Activated effector memory CD4-positive, alpha-beta T cell treated with anti-CD3 and anti-CD28 coated beads, Interleukin-2, amount 50 U/mL, for 16 hours (primary cell): Measurements from ENCODE around the gene ANKRD13A.
"Not testable (repeated sequence)": the region's sequence is repeated elsewhere in the genome, so short reads cannot be mapped to it uniquely, and the experiment has no call there.

Source experiments
- DNase-seq: peaks from one replicate; pipeline ENCODE4 v3.0.0-alpha.2; 2020

The ANKRD13A gene

GRCh38 chr12:110049666-110050065, 50.4 kb downstream of the ANKRD13A start:
- DNase-seq, result not testable (repeated sequence)

DNA sequence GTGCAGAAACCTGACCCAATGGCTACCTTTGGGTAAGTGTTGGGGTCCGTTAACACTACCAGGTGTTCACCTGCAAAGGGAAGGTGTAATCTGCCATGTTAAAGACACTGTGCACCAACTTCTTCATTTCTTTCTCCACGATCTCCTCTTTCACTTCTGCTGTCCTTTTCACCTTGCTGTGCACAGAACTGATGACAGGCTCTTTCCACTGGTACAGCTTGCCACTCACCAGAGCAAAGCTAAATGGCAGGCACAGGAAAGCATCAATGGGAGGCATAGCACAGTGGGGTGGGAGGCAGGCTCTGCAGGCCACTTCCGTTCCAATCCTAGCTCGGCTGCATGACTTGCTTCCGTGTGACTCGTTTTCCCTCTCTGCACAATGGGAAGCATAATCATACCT, 51.7 kb downstream of the ANKRD13A start:
- DNase-seq, result no peak

DNA sequence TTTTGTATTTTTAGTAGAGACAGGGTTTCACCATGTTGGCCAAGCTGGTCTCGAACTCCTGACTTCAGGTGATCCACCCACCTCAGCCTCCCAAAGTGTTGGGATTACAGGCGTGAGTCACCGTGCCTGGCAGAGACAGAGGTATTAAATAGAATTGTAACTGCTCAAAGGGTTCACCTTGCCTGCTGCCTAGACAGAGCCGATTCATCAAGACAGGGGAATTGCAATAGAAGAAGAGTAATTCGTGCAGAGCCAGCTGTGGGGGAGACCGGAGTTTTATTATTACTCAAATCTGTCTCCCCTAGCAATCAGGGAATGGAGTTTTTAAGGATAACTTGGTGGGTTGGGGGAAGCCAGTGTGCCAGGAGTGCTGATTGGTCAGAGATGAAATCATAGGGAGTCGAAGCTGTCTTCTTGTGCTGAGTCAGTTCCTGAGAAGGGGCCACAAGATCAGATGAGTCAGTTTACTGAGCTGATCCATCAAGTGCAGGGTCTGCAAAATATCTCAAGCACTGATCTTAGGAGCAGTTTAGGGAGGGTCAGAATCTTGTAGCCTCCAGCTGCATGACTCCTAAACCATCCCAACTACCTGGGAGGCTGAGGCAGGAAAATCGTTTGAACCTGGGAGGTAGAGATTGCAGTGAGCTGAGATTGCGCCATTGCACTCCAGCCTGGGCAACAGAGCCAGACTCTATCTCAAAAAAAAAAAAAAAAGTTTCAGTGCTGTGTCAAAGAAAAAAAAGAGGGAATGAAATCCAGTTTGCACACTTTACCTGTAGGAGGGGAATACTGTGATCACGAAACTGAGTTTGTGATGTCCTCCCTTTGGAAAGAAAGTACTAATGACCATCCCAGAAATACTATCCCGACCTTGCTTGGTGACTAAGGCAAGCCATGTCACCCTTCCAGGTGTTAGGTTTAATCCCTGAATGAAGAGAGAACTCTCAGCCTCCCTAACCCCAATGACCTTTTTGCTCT, 56.4 kb downstream of the ANKRD13A start:
- DNase-seq, result not testable (repeated sequence)

GRCh38 chr12:110056643-110057042, 57.4 kb downstream of the ANKRD13A start:
- DNase-seq, result not testable (repeated sequence)

GRCh38 chr12:110058875-110059615, 59.8 kb downstream of the ANKRD13A start:
- DNase-seq, result no peak

DNA sequence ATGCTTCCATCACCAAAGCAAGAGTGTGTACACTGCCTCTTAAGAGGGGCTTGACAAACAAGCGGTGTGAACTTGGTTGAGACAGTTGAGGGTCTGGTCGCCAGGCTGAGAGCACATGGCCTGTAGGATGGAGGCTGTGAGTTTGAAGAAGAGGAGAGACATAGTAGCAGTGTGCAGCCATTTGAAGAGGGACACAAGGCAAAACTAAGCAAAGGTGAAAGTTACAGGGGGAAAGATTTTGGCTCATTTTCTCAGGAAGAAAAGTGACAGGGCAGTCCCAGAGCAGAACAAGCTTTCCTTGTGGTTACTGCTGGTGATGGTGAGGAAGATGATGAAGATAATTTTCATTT, 60.4 kb downstream of the ANKRD13A start:
- no peak for DNase-seq

DNA sequence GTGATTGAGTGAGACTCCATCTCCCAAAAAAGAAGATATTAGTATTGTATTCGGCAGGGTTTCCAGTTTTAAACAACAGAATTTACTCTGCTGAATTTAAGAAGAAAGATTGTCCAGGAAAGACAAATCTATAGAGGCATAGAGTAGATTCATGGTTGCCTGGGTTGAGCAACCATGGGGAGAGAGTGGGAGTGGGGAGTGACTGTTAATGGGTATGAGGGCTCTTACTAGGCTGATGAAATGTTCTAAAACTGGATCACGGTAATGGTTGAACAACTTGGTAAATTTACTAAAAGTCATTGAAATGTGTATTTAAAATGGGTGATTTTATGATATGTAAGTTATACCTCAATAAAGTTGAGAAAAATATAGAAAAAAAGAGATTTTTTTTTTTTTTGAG, 63.0 kb downstream of the ANKRD13A start:
- DNase-seq, result no peak

- DNase-seq, result no peak
Observed at GRCh38 chr12:110065540-110065939, 66.3 kb downstream of the ANKRD13A start.

DNA sequence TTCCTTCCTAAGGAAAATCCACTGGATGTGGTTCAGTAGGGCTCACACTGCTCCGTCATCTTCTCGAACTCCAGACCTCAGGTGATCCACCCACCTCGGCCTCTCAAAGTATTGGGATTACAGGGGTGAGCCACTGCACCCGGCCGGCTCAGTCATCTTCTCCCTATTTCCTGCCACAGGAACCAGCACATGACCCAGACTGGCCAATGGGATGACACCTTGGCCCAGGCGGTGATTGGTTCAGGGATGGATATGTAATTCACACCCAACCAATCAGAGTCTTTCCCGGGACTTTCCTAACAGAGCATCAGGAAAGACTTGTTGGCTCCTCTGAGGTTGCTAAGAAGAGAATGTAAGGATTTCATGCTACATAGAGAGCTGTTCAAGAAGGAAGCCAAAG, 68.3 kb downstream of the ANKRD13A start:
- no peak for DNase-seq

GRCh38 chr12:110068115-110068514, 68.9 kb downstream of the ANKRD13A start:
- DNase-seq, result not testable (repeated sequence)

DNA sequence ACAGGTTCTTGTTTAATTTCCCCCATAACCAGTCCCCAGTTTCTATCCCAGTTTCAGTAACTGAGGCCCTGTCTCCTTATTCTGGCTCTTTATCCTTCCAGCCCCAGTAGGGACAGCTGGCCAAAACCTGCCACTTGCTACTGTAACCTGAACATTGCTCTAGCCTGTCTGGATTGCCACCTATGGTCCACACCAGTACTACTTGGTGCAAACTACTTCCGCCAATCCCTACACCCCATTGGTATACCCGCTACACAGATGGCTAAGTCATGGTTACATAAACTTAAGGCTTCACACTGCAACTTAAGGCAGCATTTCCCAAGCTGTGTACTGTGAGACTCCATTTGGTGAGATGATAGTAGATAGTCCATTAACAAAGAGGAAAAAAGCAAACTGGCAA, 69.4 kb downstream of the ANKRD13A start:
- DNase-seq, result no peak

DNA sequence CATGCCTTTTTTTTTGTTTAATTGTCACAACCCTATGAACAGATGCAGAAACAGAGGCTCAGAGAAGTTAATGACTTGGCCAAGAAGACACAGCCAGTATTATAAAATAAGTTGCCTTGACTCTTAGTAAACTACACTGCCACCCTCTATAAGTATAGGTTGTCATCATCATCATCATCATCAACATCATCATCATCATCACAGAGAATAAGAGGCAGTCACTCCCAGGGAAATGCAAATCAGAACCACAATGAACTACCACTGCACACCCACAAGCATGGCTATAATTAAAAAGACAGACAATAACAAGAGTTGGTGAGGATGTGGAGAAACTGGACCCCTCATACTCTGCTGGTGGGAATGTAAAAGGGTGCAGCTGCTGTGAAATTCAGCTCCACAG, 72.3 kb downstream of the ANKRD13A start:
- DNase-seq, result no peak

GRCh38 chr12:110071967-110072366, 72.7 kb downstream of the ANKRD13A start:
- DNase-seq, result no peak

DNA sequence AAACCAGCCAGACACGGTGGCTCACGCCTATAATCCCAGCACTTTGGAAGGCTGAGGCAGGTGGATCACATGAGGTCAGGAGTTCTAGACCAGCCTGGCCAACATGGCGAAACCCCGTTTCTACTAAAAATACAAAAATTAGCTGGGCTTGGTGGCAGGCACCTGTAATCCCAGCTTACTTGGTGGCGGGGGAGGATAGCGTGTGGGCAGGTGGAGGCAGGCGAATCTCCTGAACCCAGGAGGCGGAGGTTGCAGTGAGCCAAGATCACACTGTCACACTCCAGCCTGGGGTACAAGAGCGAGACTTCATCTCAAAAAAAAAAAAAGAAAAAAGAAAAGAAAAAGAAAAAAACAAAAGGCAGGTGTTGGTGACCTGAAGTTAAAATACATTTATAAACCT, 73.4 kb downstream of the ANKRD13A start:
- not testable (repeated sequence) for DNase-seq

GRCh38 chr12:110073049-110073831, 74.0 kb downstream of the ANKRD13A start:
- peak; percentile 72 for DNase-seq

DNA sequence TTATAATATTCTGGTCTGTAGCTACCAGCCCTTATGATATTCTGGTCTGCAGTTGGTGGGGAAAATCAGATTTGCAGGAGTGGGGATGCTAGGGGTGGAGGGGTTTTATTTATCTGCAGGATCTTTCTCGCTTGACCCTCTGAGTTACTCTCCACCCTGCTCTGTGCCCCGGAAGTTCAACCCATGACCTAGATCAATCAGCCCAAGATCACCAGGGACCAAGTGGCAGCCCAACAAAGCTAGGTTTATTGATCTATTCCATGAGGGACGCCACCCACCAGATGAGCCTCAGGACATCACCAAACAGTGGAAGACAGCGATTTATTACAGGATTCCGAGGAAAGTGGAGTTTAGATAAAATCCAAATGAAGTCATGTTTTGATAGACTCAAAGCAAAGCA, 74.9 kb downstream of the ANKRD13A start:
- no peak for DNase-seq

DNA sequence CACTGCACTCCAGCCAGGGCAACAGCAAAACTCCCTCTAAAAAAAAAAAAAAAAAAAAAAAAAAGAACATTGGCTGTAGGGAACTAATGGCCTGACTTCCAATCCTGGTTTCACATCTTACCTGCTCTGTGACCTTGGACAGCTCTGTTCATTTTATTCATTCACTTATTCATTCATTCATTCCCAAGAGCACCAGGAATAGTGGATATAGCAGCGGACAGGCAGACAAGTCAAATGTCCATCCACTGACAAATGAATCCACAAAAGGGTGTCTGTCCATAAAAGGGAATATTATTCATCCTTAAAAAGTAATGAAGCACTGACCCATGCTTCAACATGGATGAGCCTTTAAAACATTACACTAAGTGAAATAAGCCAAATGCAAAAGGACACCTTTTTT, 76.7 kb downstream of the ANKRD13A start:
- no peak for DNase-seq

DNA sequence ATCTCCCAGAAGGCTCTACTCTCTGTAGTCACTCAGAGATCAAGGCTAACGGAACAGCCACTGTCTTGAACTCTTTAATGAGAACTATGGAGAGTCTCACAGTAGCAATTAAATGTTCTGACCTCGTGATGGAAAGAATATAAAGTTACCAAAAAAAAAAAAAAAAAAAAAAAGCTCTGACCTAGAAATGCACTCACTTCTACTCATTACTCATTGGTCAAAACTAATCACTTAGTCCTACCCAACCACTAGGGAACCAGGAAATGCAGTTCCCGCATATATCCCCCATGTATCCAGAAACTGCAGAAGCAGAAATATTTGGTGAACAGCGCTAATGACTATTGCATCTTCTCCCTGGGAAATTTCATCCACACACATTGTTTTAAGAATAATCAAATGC, 78.6 kb downstream of the ANKRD13A start:
- no peak for DNase-seq

DNA sequence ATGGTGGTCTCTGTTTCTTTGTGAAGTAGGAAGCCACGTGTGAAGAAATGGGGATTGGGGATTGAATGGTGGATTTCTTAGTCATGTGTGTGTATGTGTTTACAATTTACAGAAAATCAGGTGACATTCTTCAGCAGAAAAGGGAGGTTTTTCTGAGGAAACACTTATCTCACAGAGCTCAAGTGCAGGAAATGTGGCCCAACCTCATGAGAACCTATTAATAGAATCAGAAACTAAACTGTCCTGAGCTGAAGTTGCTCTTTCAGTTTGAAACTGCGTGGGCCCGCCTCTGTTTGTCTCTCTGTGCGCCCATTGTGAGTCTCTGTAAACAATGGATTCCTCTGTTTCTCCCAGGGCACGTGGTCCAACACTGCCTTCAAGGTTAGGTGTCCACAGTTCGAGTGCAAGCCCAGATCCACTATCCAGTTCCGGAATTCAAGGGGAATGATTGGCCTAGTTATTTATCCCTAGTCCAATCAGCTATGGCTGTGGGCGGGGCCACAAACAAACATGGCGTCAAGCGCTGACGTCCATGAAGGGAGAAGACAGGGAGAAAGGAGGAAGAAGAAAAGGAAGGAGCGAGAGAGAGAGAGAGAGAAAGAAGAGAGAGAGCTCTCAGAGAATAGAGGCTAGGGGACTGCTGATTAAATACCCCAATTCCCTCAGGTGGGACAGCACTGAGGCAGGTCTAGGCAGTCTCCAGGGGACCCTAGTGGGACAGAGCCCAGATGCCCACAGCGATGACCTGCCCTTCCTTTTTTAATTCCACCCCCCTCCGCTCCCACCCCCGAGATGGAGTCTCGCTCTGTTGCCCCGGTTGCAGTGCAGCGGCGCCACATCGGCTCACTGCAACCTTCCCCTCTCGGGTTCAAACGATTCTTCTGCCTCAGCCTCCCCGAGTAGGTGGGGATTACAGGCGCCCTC, 80.5 kb downstream of the ANKRD13A start:
- DNase-seq, result peak; percentile 89

GRCh38 chr12:110080410-110080809, 81.2 kb downstream of the ANKRD13A start:
- DNase-seq, result no peak

GRCh38 chr12:110084314-110085015, 85.2 kb downstream of the ANKRD13A start:
- DNase-seq, result no peak
